H9 (cell line): ENCODE results near the gene HES6. TPM values are rescaled to one million over a fixed set of nuclear protein-coding genes. Genes with fewer than 3 reads are reported as not detected.

ENCODE experiments used
- DNase-seq: peaks from one replicate; pipeline ENCODE4 v3.0.0-alpha.2; 2017
- H2AFZ ChIP-seq: one replicate; pipeline ENCODE4 v1.6.1; 2013; ENCODE audit warnings: mild to moderate bottlenecking, low read length, control low read depth, moderate library complexity
- H2AK5ac ChIP-seq: 2 replicates; pipeline ENCODE4 v1.6.1; 2013; ENCODE audit warnings: low read length, control low read depth, mixed read lengths; ENCODE audit not compliant: insufficient read length
- H2BK120ac ChIP-seq: one replicate; pipeline ENCODE4 v1.6.1; 2013; ENCODE audit warnings: low read depth, mild to moderate bottlenecking, low read length, control low read depth, inconsistent platforms; ENCODE audit not compliant: poor library complexity, severe bottlenecking
- H2BK12ac ChIP-seq: 2 replicates; pipeline ENCODE4 v1.6.1; 2013; ENCODE audit warnings: low read length, control low read depth, mixed read lengths, low read depth; ENCODE audit not compliant: insufficient read length
- H2BK15ac ChIP-seq: 2 replicates; pipeline ENCODE4 v1.6.1; 2013; ENCODE audit warnings: low read depth, low read length, control low read depth
- H2BK20ac ChIP-seq: one replicate; pipeline ENCODE4 v1.6.1; 2013; ENCODE audit warnings: low read depth, mild to moderate bottlenecking, low read length, control low read depth, inconsistent platforms; ENCODE audit not compliant: poor library complexity, severe bottlenecking
- H2BK5ac ChIP-seq: 2 replicates; pipeline ENCODE4 v1.6.1; 2013; ENCODE audit warnings: low read length, control low read depth, mixed read lengths; ENCODE audit not compliant: insufficient read length
- H3K14ac ChIP-seq: 2 replicates; pipeline ENCODE4 v1.6.1; 2013; ENCODE audit warnings: low read length, control low read depth; ENCODE audit not compliant: insufficient read depth
- H3K18ac ChIP-seq: 2 replicates; pipeline ENCODE4 v1.6.1; 2013; ENCODE audit warnings: low read depth, mild to moderate bottlenecking, mixed read lengths, low read length, control low read depth; ENCODE audit not compliant: insufficient read length
- H3K23ac ChIP-seq: 2 replicates; pipeline ENCODE4 v1.6.1; 2013; ENCODE audit warnings: low read length, control low read depth, mixed read lengths, low read depth; ENCODE audit not compliant: insufficient read length
- H3K23me2 ChIP-seq: 2 replicates; pipeline ENCODE4 v1.6.1; 2013; ENCODE audit warnings: low read depth, mild to moderate bottlenecking, mixed read lengths, low read length, control low read depth; ENCODE audit not compliant: insufficient read length, poor library complexity, severe bottlenecking
- H3K27ac ChIP-seq: 2 replicates; pipeline ENCODE4 v1.5.1; 2013; ENCODE audit warnings: low read length, control low read depth, mixed read lengths, low read depth; ENCODE audit not compliant: insufficient read length
- H3K27me3 ChIP-seq: 2 replicates; pipeline ENCODE4 v1.6.1; 2013; ENCODE audit warnings: low read length, control low read depth, inconsistent platforms; ENCODE audit not compliant: insufficient read depth
- H3K4ac ChIP-seq: 2 replicates; pipeline ENCODE4 v1.6.1; 2013; ENCODE audit warnings: low read depth, mild to moderate bottlenecking, control low read depth, inconsistent platforms, low read length, moderate library complexity
- H3K4me1 ChIP-seq: 2 replicates; pipeline ENCODE4 v1.6.1; 2013; ENCODE audit warnings: low read length, control low read depth, inconsistent platforms; ENCODE audit not compliant: insufficient read depth
- H3K4me2 ChIP-seq: 2 replicates; pipeline ENCODE4 v1.6.1; 2013; ENCODE audit warnings: low read length, control low read depth, mixed read lengths; ENCODE audit not compliant: insufficient read length, insufficient read depth
- H3K56ac ChIP-seq: 2 replicates; pipeline ENCODE4 v1.6.1; 2013; ENCODE audit warnings: low read depth, mild to moderate bottlenecking, mixed read lengths, low read length, control low read depth; ENCODE audit not compliant: insufficient read length
- H3K79me1 ChIP-seq: 2 replicates; pipeline ENCODE4 v1.6.1; 2013; ENCODE audit warnings: low read depth, mild to moderate bottlenecking, moderate library complexity, low read length, control low read depth, inconsistent platforms; ENCODE audit not compliant: insufficient read depth, poor library complexity, severe bottlenecking
- H3K79me2 ChIP-seq: 2 replicates; pipeline ENCODE4 v1.6.1; 2013; ENCODE audit warnings: low read length, control low read depth, inconsistent platforms; ENCODE audit not compliant: insufficient read depth
- H3K9ac ChIP-seq: 2 replicates; pipeline ENCODE4 v1.6.1; 2013; ENCODE audit warnings: low read length, control low read depth, mixed read lengths; ENCODE audit not compliant: insufficient read length; ENCODE audit errors: extremely low read depth
- H3K9me3 ChIP-seq: one replicate; pipeline ENCODE4 v1.6.1; 2013; ENCODE audit warnings: low read depth, low read length, inconsistent platforms; ENCODE audit not compliant: control insufficient read depth
- H3T11ph ChIP-seq: one replicate; pipeline ENCODE4 v1.6.1; 2013; ENCODE audit warnings: mild to moderate bottlenecking, low read length, control low read depth, inconsistent platforms
- H4K20me1 ChIP-seq: one replicate; pipeline ENCODE4 v1.6.1; 2013; ENCODE audit not compliant: control insufficient read depth, insufficient read length, insufficient read depth
- H4K5ac ChIP-seq: 2 replicates; pipeline ENCODE4 v1.6.1; 2013; ENCODE audit warnings: low read depth, mild to moderate bottlenecking, mixed read lengths, low read length, control low read depth; ENCODE audit not compliant: insufficient read length
- H4K8ac ChIP-seq: replicated peaks from 2 replicates; pipeline ENCODE4 v1.6.1; 2013; ENCODE audit warnings: low read length, control low read depth, mixed read lengths, low read depth; ENCODE audit not compliant: insufficient read length
- H4K91ac ChIP-seq: 2 replicates; pipeline ENCODE4 v1.6.1; 2013; ENCODE audit warnings: low read depth, mild to moderate bottlenecking, moderate library complexity, mixed read lengths, low read length, control low read depth; ENCODE audit not compliant: insufficient read length
- H3K27ac Mint-ChIP-seq, 3 experiments: 2 replicates in 2 of 3; 3 replicates in 1 of 3; pipeline ENCODE4 v1.8.0; 2020 to 2021; ENCODE audit warnings: mixed read lengths in 3 of 3, mild to moderate bottlenecking in 1 of 3, moderate library complexity in 1 of 3
- H3K27me3 Mint-ChIP-seq: 2 replicates; pipeline ENCODE4 v1.8.0; 2021; ENCODE audit warnings: low read depth, mild to moderate bottlenecking, moderate library complexity, mixed read lengths
- H3K36me3 Mint-ChIP-seq, 3 experiments: 2 replicates in 2 of 3; 3 replicates in 1 of 3; pipeline ENCODE4 v1.8.0; 2020 to 2021; ENCODE audit warnings: low read depth in 3 of 3, mixed read lengths in 3 of 3; ENCODE audit not compliant: insufficient read depth in 1 of 3
- H3K4me1 Mint-ChIP-seq, 2 experiments: 2 replicates each; pipeline ENCODE4 v1.8.0; 2020; ENCODE audit warnings: mixed read lengths in 2 of 2
- H3K4me3 Mint-ChIP-seq, 2 experiments: 2 replicates in 1 of 2; 3 replicates in 1 of 2; pipeline ENCODE4 v1.8.0; 2020 to 2021; ENCODE audit warnings: mild to moderate bottlenecking in 2 of 2, mixed read lengths in 2 of 2, moderate library complexity in 1 of 2
- H3K9me3 Mint-ChIP-seq, 2 experiments: 2 replicates in 1 of 2; 3 replicates in 1 of 2; pipeline ENCODE4 v1.8.0; 2020; ENCODE audit warnings: mild to moderate bottlenecking in 2 of 2, mixed read lengths in 2 of 2, moderate library complexity in 1 of 2
- WGBS: extraction: QIAGEN DNeasy Blood & Tissue Kit; methylation state at CpG from one replicate; pipeline ENCODE4 v1.1.7; 2013; ENCODE audit warnings: missing lambda C conversion rate, low lambda C conversion rate, mixed read lengths; ENCODE audit not compliant: insufficient read length; ENCODE audit errors: extremely low coverage; 5-methylcytosine and 5-hydroxymethylcytosine counted together
- total RNA-seq: library from RNA; stranded (reverse); gene quantifications from 2 replicates; pipeline ENCODE4 v1.2.1, GENCODE V29; 2021
- TF ChIP-seq, protein P1 (sequence below): fragments of 200-600 bp; sonication (generic); conservative IDR thresholded peaks from 3 replicates; pipeline ENCODE4 v1.8.0; 2021; ENCODE audit warnings: antibody characterized with exemption, mild to moderate bottlenecking

HES6 gene
- total RNA-seq, 1 experiment from 2014 or later: 27.1 TPM

DNA sequence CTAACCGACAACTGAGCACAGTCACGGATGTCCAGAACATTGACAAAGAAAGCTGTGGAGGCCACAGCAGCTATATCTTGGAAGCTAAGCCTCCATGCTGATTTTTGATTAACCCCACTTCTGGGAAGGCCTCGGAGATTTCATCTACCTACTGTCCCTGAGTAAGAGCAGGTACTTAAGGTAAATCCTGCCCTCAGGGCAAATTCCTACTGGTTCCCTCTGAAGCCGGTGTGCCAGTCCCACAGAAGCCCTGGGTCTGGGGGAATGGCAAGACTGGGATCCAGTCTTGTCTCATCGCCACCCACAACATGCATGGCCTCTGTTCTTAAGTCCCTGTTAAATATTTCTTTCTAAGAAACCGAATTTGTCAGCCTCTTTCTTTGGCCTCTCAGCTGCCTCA is 29.9 kb upstream of the HES6 start:
- no peaks in the 10 kb centered on the region for H3K9me3 ChIP-seq
- no peaks in the 10 kb centered on the region for H3K4me1 Mint-ChIP-seq
- no peaks in the 10 kb centered on the region for H3K79me2 ChIP-seq
- no peaks in the 10 kb centered on the region for H3K4me1 ChIP-seq
- H3K27me3 ChIP-seq: no peaks in the 10 kb centered on the region
- H4K5ac ChIP-seq: no peak overlapping the region
- no peak for DNase-seq
- H3K27me3 Mint-ChIP-seq: no peaks in the 10 kb centered on the region
- H3K4me3 Mint-ChIP-seq: no peak overlapping the region
- no peak overlapping the region for H3K27ac Mint-ChIP-seq
- TF ChIP-seq, protein P1, sequence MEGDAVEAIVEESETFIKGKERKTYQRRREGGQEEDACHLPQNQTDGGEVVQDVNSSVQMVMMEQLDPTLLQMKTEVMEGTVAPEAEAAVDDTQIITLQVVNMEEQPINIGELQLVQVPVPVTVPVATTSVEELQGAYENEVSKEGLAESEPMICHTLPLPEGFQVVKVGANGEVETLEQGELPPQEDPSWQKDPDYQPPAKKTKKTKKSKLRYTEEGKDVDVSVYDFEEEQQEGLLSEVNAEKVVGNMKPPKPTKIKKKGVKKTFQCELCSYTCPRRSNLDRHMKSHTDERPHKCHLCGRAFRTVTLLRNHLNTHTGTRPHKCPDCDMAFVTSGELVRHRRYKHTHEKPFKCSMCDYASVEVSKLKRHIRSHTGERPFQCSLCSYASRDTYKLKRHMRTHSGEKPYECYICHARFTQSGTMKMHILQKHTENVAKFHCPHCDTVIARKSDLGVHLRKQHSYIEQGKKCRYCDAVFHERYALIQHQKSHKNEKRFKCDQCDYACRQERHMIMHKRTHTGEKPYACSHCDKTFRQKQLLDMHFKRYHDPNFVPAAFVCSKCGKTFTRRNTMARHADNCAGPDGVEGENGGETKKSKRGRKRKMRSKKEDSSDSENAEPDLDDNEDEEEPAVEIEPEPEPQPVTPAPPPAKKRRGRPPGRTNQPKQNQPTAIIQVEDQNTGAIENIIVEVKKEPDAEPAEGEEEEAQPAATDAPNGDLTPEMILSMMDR: no peak
- H3K14ac ChIP-seq: no peak overlapping the region
- no peak overlapping the region for H2BK5ac ChIP-seq
- no peak overlapping the region for H3K4ac ChIP-seq
- H3K27ac ChIP-seq: no peak overlapping the region
- H2AK5ac ChIP-seq: no peak overlapping the region
- H3K36me3 Mint-ChIP-seq: peaks cover 1 to 29% (median 17%) of the 10 kb centered on the region in 3 experiments; a peak in 6 of 7 replicates
- no peak overlapping the region for H3K4me2 ChIP-seq
- H4K8ac ChIP-seq: no peak overlapping the region
- no peak overlapping the region for H3K18ac ChIP-seq
- no peak overlapping the region for H2BK120ac ChIP-seq
- WGBS: no CpG with 5 or more reads among the region's 6 CpGs
- H3K9me3 Mint-ChIP-seq: no peaks in the 10 kb centered on the region
- no peak overlapping the region for H2BK12ac ChIP-seq
- no peak overlapping the region for H3K56ac ChIP-seq
- no peak overlapping the region for H3T11ph ChIP-seq
- no peak overlapping the region for H3K23ac ChIP-seq
- H2BK20ac ChIP-seq: no peak overlapping the region
- no peak overlapping the region for H3K9ac ChIP-seq
- no peak overlapping the region for H2AFZ ChIP-seq
- no peaks in the 10 kb centered on the region for H3K79me1 ChIP-seq
- H3K23me2 ChIP-seq: no peaks in the 10 kb centered on the region
- H4K91ac ChIP-seq: no peak overlapping the region
- H2BK15ac ChIP-seq: no peak overlapping the region
- no peaks in the 10 kb centered on the region for H4K20me1 ChIP-seq
